Neural cell (in vitro differentiated cells): ENCODE measurements around the gene ATXN10. TPM values are rescaled to one million over a fixed set of nuclear protein-coding genes. Genes with fewer than 3 reads are reported as not detected.

Experiments used
- H2AFZ ChIP-seq: fragments of 200-600, 300-800 bp; sonication (generic), shearing (Covaris generic); 2 replicates; pipeline ENCODE4 v1.6.0; 2014; ENCODE audit warnings: low read depth, mild to moderate bottlenecking, antibody characterized with exemption, low read length, moderate library complexity
- H3F3A ChIP-seq: fragments of 200-600 bp; shearing (Covaris generic); 2 replicates; pipeline ENCODE4 v1.6.1; 2016; ENCODE audit warnings: mild to moderate bottlenecking, moderate library complexity, mixed read lengths, antibody characterized with exemption, low read length; ENCODE audit not compliant: insufficient read depth, poor library complexity, severe bottlenecking
- H3K27ac ChIP-seq: fragments of 200-600, 300-800 bp; sonication (generic), shearing (Covaris generic); 2 replicates; pipeline ENCODE4 v1.5.1; 2014; ENCODE audit warnings: mild to moderate bottlenecking, low read length, moderate library complexity
- H3K27me3 ChIP-seq: fragments of 300-800, 200-600 bp; sonication (generic), shearing (Covaris generic); 2 replicates; pipeline ENCODE4 v1.6.0; 2014; ENCODE audit warnings: mild to moderate bottlenecking, low read depth, low read length, moderate library complexity; ENCODE audit not compliant: insufficient read depth
- H3K36me3 ChIP-seq: fragments of 300-800, 200-600 bp; sonication (generic), shearing (Covaris generic); 2 replicates; pipeline ENCODE4 v1.5.1; 2014; ENCODE audit warnings: mild to moderate bottlenecking, antibody characterized with exemption, low read length, moderate library complexity; ENCODE audit not compliant: insufficient read depth
- H3K4me2 ChIP-seq: fragments of 300-800, 200-600 bp; sonication (generic), shearing (Covaris generic); 2 replicates; pipeline ENCODE4 v1.6.0; 2014; ENCODE audit warnings: mild to moderate bottlenecking, low read length
- H3K4me3 ChIP-seq: fragments of 300-800, 200-600 bp; sonication (generic), shearing (Covaris generic); 2 replicates; pipeline ENCODE4 v1.5.1; 2014; ENCODE audit warnings: mild to moderate bottlenecking, low read length, moderate library complexity
- H3K79me2 ChIP-seq: fragments of 200-600 bp; shearing (Covaris generic); replicated peaks from 2 replicates; pipeline ENCODE4 v1.6.0; 2014; ENCODE audit warnings: mild to moderate bottlenecking, low read length, moderate library complexity; ENCODE audit not compliant: insufficient read depth
- H3K9ac ChIP-seq: fragments of 300-800, 200-600 bp; sonication (generic), shearing (Covaris generic); 2 replicates; pipeline ENCODE4 v1.6.1; 2016; ENCODE audit warnings: mild to moderate bottlenecking, low read length, mixed read lengths
- H3K9me2 ChIP-seq: fragments of 200-600 bp; shearing (Covaris generic); 2 replicates; pipeline ENCODE4 v1.6.1; 2016; ENCODE audit warnings: mild to moderate bottlenecking, low read length, mixed read lengths; ENCODE audit not compliant: insufficient read depth
- H3K9me3 ChIP-seq: fragments of 200-600, 300-800 bp; sonication (generic), shearing (Covaris generic); 2 replicates; pipeline ENCODE4 v1.6.1; 2016; ENCODE audit warnings: mild to moderate bottlenecking, mixed run types, low read length, moderate library complexity, mixed read lengths
- H4K20me1 ChIP-seq: fragments of 200-600 bp; shearing (Covaris generic); 2 replicates; pipeline ENCODE4 v1.6.1; 2016; ENCODE audit warnings: mild to moderate bottlenecking, mixed run types; ENCODE audit not compliant: insufficient read depth
- EP300 ChIP-seq: fragments of 450-650 bp; conservative IDR thresholded peaks from 2 replicates; pipeline ENCODE4 v1.6.1; 2014; ENCODE audit warnings: antibody characterized with exemption, mild to moderate bottlenecking, moderate library complexity; ENCODE audit not compliant: poor library complexity, severe bottlenecking
- EZH2 ChIP-seq: fragments of 200-600, 300-800 bp; shearing (Covaris generic), sonication (generic); IDR thresholded peaks from 2 replicates; pipeline ENCODE4 v1.6.1; 2014; ENCODE audit warnings: antibody characterized with exemption, low read length, borderline replicate concordance, mild to moderate bottlenecking; ENCODE audit not compliant: insufficient read depth, poor library complexity, severe bottlenecking
- MXI1 ChIP-seq: fragments of 450-650 bp; conservative IDR thresholded peaks from 2 replicates; pipeline ENCODE4 v1.6.1; 2014; ENCODE audit warnings: antibody characterized with exemption, mild to moderate bottlenecking; ENCODE audit not compliant: poor library complexity, severe bottlenecking
- POLR2AphosphoS5 ChIP-seq: IDR thresholded peaks from 2 replicates; pipeline ENCODE4 v1.6.1; 2012
- RAD21 ChIP-seq: fragments of 450-650 bp; conservative IDR thresholded peaks from 2 replicates; pipeline ENCODE4 v1.6.1; 2014; ENCODE audit warnings: antibody characterized with exemption, mild to moderate bottlenecking, moderate library complexity
- SMC3 ChIP-seq: fragments of 450-650 bp; conservative IDR thresholded peaks from 2 replicates; pipeline ENCODE4 v1.6.1; 2014; ENCODE audit warnings: antibody characterized with exemption, mild to moderate bottlenecking, moderate library complexity; ENCODE audit not compliant: poor library complexity
- TAF1 ChIP-seq: IDR thresholded peaks from 2 replicates; pipeline ENCODE4 v1.6.1; 2012; ENCODE audit warnings: low read depth
- polyA plus RNA-seq: library from polyadenylated mRNA; depleted of rRNA; stranded (reverse); fragments of >200 nt; gene quantifications from 2 replicates; pipeline ENCODE4 v1.2.3, GENCODE V29; 2014
- TF ChIP-seq, protein P1 (sequence below): IDR thresholded peaks from 2 replicates; pipeline ENCODE4 v1.6.1; 2012; ENCODE audit warnings: borderline replicate concordance
- TF ChIP-seq, protein P2 (sequence below): fragments of 450-650 bp; IDR thresholded peaks from 2 replicates; pipeline ENCODE4 v1.5.1; 2014; ENCODE audit warnings: antibody characterized with exemption, mild to moderate bottlenecking, moderate library complexity; ENCODE audit not compliant: poor library complexity, severe bottlenecking

Gene ATXN10
- polyA plus RNA-seq, 1 donor from 2014 or later = 321 TPM

DNA sequence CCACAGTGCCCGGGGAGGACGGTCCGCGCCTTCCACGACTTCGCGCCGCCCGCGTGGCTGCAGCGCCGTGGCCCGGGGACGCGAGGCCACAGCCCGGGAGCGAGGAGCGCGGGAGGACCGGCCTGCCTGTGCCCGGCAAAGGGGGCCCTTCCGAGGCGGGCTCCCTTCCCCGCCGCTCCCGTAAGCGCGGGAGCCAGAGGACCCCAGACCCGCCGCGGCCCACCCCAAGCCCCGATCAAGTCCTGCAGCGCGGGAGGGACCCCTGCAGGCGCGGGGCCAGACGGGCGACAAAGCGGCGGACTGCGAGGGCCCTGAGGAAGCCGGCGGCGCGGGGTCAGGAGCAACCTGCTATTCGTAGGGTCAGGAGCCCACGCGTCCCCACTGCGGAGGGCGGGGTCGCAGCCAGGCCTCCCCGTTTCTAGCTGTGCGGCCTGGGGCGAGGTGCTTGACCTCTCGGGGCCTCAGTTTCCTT, 195.0 kb downstream of the ATXN10 start:
- Histone ChIP-seq H2AFZ (no peak overlapping the region), H3F3A (no peaks in the 10 kb centered on the region), H3K9ac (no peak overlapping the region), H3K27ac (no peak overlapping the region), H3K9me2 (no peaks in the 10 kb centered on the region), H3K9me3 (no peaks in the 10 kb centered on the region), H3K79me2 (no peaks in the 10 kb centered on the region), H4K20me1 (no peaks in the 10 kb centered on the region), H3K4me2 (no peak overlapping the region), H3K36me3 (no peaks in the 10 kb centered on the region), H3K27me3 (peaks cover 30% of the 10 kb centered on the region), H3K4me3 (no peak overlapping the region)
- TF ChIP-seq EP300 = no peak

DNA sequence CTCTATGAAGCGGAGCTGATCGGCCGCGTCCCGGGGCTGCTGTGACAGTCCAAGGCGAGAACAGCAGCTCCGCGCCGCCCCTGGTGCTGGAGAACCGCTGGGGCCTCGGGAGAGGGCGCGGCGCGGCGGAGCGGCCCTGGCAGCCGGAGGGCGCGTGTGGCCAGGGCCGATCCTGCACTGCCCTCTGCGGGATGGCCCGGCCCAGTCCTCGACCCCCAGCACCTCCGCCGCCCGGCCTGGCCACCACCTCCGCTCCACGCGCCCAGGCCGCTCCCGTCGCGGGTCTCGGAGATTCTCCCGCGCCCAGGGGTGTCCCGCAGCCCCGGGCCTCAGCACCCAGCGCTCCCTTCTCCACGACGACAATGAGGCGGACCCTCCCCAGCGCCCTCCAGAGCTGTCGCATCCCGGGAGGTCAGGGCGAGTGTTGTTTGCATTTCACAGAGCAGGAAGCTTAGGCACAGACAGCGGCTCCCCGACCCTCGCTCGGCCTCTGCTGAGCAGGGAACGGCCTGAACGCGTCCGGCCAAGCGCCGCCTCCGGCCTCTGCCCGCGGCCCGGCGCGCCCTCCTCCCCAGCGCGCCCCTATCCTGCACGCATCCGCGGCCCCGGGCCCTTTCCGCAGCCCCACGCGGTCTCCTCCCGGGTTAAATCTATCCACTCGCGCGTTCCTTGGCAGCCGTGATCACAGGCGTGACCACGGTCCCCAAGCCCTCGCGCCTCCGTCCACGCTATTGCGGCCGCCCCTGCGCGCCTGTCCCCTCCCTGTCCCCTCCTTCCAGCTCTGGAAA, 195.7 kb downstream of the ATXN10 start:
- Histone ChIP-seq H3K4me3 (no peak overlapping the region), H3K79me2 (no peaks in the 10 kb centered on the region), H3K9ac (no peak overlapping the region), H3K27me3 (peaks cover 30% of the 10 kb centered on the region), H3K9me2 (no peaks in the 10 kb centered on the region), H3F3A (no peaks in the 10 kb centered on the region), H3K27ac (no peak overlapping the region), H4K20me1 (no peaks in the 10 kb centered on the region), H2AFZ (no peak overlapping the region), H3K4me2 (no peak overlapping the region), H3K9me3 (no peaks in the 10 kb centered on the region), H3K36me3 (no peaks in the 10 kb centered on the region)
- TF ChIP-seq TAF1 (no peak), EZH2 (no peak), RAD21 (no peak), POLR2AphosphoS5 (no peak), MXI1 (no peak), SMC3 (no peak)
- TF ChIP-seq, protein P1, sequence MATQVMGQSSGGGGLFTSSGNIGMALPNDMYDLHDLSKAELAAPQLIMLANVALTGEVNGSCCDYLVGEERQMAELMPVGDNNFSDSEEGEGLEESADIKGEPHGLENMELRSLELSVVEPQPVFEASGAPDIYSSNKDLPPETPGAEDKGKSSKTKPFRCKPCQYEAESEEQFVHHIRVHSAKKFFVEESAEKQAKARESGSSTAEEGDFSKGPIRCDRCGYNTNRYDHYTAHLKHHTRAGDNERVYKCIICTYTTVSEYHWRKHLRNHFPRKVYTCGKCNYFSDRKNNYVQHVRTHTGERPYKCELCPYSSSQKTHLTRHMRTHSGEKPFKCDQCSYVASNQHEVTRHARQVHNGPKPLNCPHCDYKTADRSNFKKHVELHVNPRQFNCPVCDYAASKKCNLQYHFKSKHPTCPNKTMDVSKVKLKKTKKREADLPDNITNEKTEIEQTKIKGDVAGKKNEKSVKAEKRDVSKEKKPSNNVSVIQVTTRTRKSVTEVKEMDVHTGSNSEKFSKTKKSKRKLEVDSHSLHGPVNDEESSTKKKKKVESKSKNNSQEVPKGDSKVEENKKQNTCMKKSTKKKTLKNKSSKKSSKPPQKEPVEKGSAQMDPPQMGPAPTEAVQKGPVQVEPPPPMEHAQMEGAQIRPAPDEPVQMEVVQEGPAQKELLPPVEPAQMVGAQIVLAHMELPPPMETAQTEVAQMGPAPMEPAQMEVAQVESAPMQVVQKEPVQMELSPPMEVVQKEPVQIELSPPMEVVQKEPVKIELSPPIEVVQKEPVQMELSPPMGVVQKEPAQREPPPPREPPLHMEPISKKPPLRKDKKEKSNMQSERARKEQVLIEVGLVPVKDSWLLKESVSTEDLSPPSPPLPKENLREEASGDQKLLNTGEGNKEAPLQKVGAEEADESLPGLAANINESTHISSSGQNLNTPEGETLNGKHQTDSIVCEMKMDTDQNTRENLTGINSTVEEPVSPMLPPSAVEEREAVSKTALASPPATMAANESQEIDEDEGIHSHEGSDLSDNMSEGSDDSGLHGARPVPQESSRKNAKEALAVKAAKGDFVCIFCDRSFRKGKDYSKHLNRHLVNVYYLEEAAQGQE = no peak
- TF ChIP-seq, protein P2, sequence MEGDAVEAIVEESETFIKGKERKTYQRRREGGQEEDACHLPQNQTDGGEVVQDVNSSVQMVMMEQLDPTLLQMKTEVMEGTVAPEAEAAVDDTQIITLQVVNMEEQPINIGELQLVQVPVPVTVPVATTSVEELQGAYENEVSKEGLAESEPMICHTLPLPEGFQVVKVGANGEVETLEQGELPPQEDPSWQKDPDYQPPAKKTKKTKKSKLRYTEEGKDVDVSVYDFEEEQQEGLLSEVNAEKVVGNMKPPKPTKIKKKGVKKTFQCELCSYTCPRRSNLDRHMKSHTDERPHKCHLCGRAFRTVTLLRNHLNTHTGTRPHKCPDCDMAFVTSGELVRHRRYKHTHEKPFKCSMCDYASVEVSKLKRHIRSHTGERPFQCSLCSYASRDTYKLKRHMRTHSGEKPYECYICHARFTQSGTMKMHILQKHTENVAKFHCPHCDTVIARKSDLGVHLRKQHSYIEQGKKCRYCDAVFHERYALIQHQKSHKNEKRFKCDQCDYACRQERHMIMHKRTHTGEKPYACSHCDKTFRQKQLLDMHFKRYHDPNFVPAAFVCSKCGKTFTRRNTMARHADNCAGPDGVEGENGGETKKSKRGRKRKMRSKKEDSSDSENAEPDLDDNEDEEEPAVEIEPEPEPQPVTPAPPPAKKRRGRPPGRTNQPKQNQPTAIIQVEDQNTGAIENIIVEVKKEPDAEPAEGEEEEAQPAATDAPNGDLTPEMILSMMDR = no peak
